Measurements from ENCODE around the gene R3HDM2. TPM values are rescaled to one million over a fixed set of nuclear protein-coding genes. Genes with fewer than 3 reads are reported as not detected.

The R3HDM2 gene
- total and polyA plus RNA-seq, 4 donors: 7.4 to 28.9 (median 15.1) TPM

DNA sequence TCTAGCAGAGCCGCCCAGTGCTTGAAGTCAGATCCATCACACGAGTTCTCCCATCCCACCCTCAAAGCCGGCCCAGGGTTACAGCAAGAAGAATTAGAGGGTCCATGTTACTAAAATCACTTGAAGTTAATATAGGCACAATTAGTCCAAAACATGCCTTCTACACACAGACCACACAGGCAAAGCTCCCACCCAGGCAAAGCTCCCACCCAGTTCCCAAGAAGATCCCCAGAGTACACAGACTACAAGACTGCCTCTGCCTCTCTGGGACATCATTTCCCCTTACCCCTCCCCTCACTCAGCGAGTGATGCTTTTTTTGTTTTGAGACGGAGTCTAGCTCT is 32.0 kb upstream of the R3HDM2 start (continued):
- TF ChIP-seq JUND (IDR thresholded peaks at IDR 0.05) (no peak), HNF4G (IDR thresholded peaks at IDR 0.05) (no peak), EGR1 (IDR thresholded peaks at IDR 0.05; ENCODE audit: low read depth in 2 of 2) (no peak), YY1 (IDR thresholded peaks at IDR 0.05) (no peak)

DNA sequence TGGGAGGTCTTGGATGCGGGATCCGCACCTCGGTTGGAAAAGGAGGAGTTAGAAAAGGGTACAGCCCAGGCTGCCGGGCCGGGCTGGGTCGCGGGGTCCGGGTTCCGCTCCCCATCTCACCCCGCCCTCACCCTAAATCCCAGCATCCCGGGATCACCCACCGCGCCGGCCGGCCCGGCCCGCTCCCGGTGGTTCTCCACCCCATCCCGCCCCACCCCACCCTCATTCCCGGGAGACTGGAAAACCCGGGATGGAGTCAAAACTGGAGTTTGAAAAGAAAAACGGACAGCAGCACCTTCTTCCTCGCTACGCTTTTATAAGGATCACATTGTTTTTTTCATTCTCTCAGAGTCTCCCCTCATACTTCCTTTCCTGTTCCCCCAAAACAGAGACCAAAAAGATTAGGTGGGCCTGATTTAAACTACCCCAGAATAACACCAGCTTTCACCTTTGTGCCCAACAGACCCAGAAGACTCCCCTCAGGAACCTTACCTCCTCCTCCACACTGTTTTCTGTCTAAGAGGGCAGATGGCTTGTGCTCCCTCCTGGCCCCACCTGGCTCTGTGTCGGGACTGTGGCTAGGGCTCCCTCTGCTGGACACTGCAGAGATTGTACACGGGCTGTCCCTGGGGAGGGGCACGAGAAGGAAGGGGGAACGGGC is 31.5 kb upstream of the R3HDM2 start:
- peak overlapping the region; percentile 52 to 60 (median 55) for H3K4me3 ChIP-seq (ENCODE audit: low read depth in 1 of 3, low read length in 3 of 3)
- peak; percentile 89 to 93 for TF ChIP-seq RAD21 (IDR thresholded peaks at IDR 0.05)
- TF ChIP-seq, protein P1, sequence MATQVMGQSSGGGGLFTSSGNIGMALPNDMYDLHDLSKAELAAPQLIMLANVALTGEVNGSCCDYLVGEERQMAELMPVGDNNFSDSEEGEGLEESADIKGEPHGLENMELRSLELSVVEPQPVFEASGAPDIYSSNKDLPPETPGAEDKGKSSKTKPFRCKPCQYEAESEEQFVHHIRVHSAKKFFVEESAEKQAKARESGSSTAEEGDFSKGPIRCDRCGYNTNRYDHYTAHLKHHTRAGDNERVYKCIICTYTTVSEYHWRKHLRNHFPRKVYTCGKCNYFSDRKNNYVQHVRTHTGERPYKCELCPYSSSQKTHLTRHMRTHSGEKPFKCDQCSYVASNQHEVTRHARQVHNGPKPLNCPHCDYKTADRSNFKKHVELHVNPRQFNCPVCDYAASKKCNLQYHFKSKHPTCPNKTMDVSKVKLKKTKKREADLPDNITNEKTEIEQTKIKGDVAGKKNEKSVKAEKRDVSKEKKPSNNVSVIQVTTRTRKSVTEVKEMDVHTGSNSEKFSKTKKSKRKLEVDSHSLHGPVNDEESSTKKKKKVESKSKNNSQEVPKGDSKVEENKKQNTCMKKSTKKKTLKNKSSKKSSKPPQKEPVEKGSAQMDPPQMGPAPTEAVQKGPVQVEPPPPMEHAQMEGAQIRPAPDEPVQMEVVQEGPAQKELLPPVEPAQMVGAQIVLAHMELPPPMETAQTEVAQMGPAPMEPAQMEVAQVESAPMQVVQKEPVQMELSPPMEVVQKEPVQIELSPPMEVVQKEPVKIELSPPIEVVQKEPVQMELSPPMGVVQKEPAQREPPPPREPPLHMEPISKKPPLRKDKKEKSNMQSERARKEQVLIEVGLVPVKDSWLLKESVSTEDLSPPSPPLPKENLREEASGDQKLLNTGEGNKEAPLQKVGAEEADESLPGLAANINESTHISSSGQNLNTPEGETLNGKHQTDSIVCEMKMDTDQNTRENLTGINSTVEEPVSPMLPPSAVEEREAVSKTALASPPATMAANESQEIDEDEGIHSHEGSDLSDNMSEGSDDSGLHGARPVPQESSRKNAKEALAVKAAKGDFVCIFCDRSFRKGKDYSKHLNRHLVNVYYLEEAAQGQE (IDR thresholded peaks at IDR 0.05): peak; percentile 36
- TF ChIP-seq FOXA1 (IDR thresholded peaks at IDR 0.05): no peak
- TF ChIP-seq, protein P2, sequence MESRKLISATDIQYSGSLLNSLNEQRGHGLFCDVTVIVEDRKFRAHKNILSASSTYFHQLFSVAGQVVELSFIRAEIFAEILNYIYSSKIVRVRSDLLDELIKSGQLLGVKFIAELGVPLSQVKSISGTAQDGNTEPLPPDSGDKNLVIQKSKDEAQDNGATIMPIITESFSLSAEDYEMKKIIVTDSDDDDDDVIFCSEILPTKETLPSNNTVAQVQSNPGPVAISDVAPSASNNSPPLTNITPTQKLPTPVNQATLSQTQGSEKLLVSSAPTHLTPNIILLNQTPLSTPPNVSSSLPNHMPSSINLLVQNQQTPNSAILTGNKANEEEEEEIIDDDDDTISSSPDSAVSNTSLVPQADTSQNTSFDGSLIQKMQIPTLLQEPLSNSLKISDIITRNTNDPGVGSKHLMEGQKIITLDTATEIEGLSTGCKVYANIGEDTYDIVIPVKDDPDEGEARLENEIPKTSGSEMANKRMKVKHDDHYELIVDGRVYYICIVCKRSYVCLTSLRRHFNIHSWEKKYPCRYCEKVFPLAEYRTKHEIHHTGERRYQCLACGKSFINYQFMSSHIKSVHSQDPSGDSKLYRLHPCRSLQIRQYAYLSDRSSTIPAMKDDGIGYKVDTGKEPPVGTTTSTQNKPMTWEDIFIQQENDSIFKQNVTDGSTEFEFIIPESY (IDR thresholded peaks at IDR 0.05): no peak
- no peak for TF ChIP-seq GABPA (IDR thresholded peaks at IDR 0.05 in 1 of 2, conservative IDR thresholded peaks at IDR 0.05 in 1 of 2)
- TF ChIP-seq YY1 (IDR thresholded peaks at IDR 0.05): no peak
- no peak for TF ChIP-seq JUND (IDR thresholded peaks at IDR 0.05)
- TF ChIP-seq SP1 (IDR thresholded peaks at IDR 0.05): peak; percentile 33
- peak; percentile 15 to 28 for TF ChIP-seq HNF4A (conservative IDR thresholded peaks at IDR 0.05)
- TF ChIP-seq, protein P3, sequence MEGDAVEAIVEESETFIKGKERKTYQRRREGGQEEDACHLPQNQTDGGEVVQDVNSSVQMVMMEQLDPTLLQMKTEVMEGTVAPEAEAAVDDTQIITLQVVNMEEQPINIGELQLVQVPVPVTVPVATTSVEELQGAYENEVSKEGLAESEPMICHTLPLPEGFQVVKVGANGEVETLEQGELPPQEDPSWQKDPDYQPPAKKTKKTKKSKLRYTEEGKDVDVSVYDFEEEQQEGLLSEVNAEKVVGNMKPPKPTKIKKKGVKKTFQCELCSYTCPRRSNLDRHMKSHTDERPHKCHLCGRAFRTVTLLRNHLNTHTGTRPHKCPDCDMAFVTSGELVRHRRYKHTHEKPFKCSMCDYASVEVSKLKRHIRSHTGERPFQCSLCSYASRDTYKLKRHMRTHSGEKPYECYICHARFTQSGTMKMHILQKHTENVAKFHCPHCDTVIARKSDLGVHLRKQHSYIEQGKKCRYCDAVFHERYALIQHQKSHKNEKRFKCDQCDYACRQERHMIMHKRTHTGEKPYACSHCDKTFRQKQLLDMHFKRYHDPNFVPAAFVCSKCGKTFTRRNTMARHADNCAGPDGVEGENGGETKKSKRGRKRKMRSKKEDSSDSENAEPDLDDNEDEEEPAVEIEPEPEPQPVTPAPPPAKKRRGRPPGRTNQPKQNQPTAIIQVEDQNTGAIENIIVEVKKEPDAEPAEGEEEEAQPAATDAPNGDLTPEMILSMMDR (IDR thresholded peaks at IDR 0.05; ENCODE audit: low read depth, low read length, missing input control): peak; percentile 93
- TF ChIP-seq HNF4G (IDR thresholded peaks at IDR 0.05): no peak
- no peak for TF ChIP-seq TAF1 (conservative IDR thresholded peaks at IDR 0.05)
- WGBS: under 1% methylated on average over 28 of the region's 28 CpGs
- H3K36me3 ChIP-seq (ENCODE audit: control insufficient read depth in 4 of 4, insufficient read depth in 3 of 4, low read depth in 1 of 4, low read length in 3 of 4): no peaks in the 10 kb centered on the region
- H3K9ac ChIP-seq (ENCODE audit: low read depth in 1 of 2, low read length in 2 of 2): peak overlapping the region in 1 of 2 donors; percentile 31
- H3K27ac ChIP-seq (ENCODE audit: low read depth in 1 of 2, low read length in 2 of 2): peak overlapping the region; percentile 27 to 77
- peak; percentile 88 for DNase-seq (ENCODE audit: low spot score)
- H3K27me3 ChIP-seq (ENCODE audit: control insufficient read depth in 4 of 4, insufficient read depth in 4 of 4, low read length in 3 of 4): no peaks in the 10 kb centered on the region
- no peaks in the 10 kb centered on the region for H3K9me3 ChIP-seq (ENCODE audit: control insufficient read depth in 4 of 4, low read length in 3 of 4)
- H3K4me1 ChIP-seq (ENCODE audit: control insufficient read depth in 4 of 4, insufficient read depth in 4 of 4, low read length in 3 of 4): peaks cover 7 to 30% (median 20%) of the 10 kb centered on the region in 4 donors

DNA sequence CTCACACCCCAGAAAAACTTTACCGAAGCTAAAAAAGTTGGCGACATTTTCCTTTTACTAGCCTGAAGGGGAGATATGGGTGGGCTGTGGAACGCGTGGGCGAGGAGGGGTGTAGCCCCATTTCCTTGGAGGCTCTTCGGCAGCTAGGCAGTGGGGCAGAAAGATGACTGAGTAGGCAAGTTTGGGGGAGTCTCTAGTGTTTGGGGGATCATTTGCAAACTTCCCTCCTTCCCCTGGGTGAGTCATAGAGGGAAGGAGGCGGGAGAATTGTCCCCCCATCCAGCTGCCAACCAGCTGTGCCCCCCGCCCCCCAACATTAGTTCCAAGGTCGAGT is 31.0 kb upstream of the R3HDM2 start:
- peak overlapping the region; percentile 27 to 77 for H3K27ac ChIP-seq (ENCODE audit: low read depth in 1 of 2, low read length in 2 of 2)
- peaks cover 7 to 34% (median 20%) of the 10 kb centered on the region in 4 donors for H3K4me1 ChIP-seq (ENCODE audit: control insufficient read depth in 4 of 4, insufficient read depth in 4 of 4, low read length in 3 of 4)
- H3K4me3 ChIP-seq (ENCODE audit: low read depth in 1 of 3, low read length in 3 of 3): peak overlapping the region; percentile 52 to 60 (median 55)
- peak overlapping the region in 1 of 2 donors; percentile 72 for H3K9ac ChIP-seq (ENCODE audit: low read depth in 1 of 2, low read length in 2 of 2)
- H3K9me3 ChIP-seq (ENCODE audit: control insufficient read depth in 4 of 4, low read length in 3 of 4): no peaks in the 10 kb centered on the region
- TF ChIP-seq, protein P1 (IDR thresholded peaks at IDR 0.05): no peak
- no peak for TF ChIP-seq FOXA2 (IDR thresholded peaks at IDR 0.05)
- TF ChIP-seq FOXA1 (IDR thresholded peaks at IDR 0.05): no peak
- TF ChIP-seq JUND (IDR thresholded peaks at IDR 0.05): no peak
- peak in 1 of 2 donors; percentile 34 for TF ChIP-seq EGR1 (IDR thresholded peaks at IDR 0.05; ENCODE audit: low read depth in 2 of 2)
- TF ChIP-seq GABPA (IDR thresholded peaks at IDR 0.05 in 1 of 2, conservative IDR thresholded peaks at IDR 0.05 in 1 of 2): no peak
- WGBS: under 1% methylated on average over 9 of the region's 9 CpGs
- H3K36me3 ChIP-seq (ENCODE audit: control insufficient read depth in 4 of 4, insufficient read depth in 3 of 4, low read depth in 1 of 4, low read length in 3 of 4): no peaks in the 10 kb centered on the region
- no peak for DNase-seq (ENCODE audit: low spot score)
- no peaks in the 10 kb centered on the region for H3K27me3 ChIP-seq (ENCODE audit: control insufficient read depth in 4 of 4, insufficient read depth in 4 of 4, low read length in 3 of 4)

Data from liver (tissue), 9 donors.